GM13977 (cell line): Measurements from ENCODE around the gene SOX13.

Source experiments
- DNase-seq: peaks from one replicate; pipeline ENCODE4 v3.0.0; 2012; ENCODE audit warnings: low spot score
- CTCF ChIP-seq: IDR thresholded peaks from 2 replicates; pipeline ENCODE4 v1.5.1; 2012; ENCODE audit warnings: mild to moderate bottlenecking, control low read depth; ENCODE audit not compliant: insufficient read depth; ENCODE audit errors: extremely low read depth, missing control alignments
- in situ Hi-C: fragments of 300-500 bp; cut with MboI; formaldehyde crosslinking; loops from one replicate; pipeline ENCODE4 v1.12.0; 2022; ENCODE audit warnings: low sequenced_read_pairs, low pct_unique_long_range_greater_than_20kb, mixed read lengths, inconsistent platforms; ENCODE audit not compliant: unreplicated experiment

The SOX13 gene

DNA sequence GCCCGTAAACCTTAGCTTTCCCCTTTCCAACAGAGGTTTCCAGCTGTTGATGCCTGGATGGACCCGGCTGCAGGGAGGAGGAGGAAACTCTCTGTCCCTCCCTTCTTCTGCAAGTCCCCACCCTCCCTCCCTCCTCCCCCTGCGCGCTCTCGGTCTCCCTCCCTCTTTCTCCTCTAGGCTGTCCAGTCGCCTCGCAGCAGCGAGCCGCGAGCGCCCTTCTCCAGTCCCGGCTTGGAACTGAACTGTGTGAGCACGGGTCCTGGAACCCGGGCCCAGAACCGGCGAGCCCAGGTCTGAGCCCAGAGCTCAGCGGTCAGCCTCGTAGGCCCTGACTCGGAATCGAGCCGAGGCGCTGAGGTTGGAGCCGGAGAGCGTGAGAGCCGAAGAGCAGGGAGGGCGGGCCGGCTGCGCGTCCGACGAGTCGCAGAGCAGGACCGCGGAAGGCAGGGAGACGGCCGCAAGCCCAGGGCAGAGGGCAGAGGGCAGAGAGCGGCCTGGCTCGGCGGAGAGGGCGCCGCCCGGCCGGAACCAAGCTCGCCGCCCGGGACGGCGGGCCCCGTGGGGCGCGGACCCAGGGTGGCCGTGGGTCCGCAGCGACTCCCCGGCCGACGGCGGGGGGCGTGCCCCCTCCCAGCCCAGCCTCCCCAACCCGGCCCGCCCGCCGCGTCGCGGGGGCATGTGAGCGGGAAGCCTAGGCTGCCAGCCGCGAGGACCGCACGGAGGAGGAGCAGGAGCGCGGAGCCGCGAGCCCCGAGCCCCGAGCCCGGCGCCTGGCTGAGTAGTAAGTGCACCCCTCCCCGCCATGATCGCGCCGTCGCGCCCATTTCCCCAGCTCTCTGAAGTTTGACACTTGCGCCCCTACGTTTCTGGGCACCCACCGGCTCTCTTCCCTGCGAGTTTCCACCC lies at the start of gene SOX13:
Gene SOX13 (plus strand): TSS at position 185 of the 906 bp plus-strand sequence. CDS start 39,801 bp downstream, outside the sequence.
- in situ Hi-C loops, result no loop called here
- DNase-seq, result peak; percentile 56
- TF ChIP-seq CTCF, result no peak

GRCh38 chr1:204025917-204026707 lies 46.8 kb upstream of the SOX13 start:
- in situ Hi-C loops, result no loop called here
- no peak for DNase-seq
- TF ChIP-seq CTCF, result no peak

- no peak for TF ChIP-seq CTCF
- in situ Hi-C loops, result no loop called here
- no peak for DNase-seq
These were observed 45.5 kb upstream of the SOX13 start for GRCh38 chr1:204027446-204027845.

GRCh38 chr1:204029016-204029415 lies 43.9 kb upstream of the SOX13 start:
- no peak for TF ChIP-seq CTCF
- in situ Hi-C loops, result no loop called here
- no peak for DNase-seq

- no peak for DNase-seq
- no peak for TF ChIP-seq CTCF
These were observed 41.7 kb upstream of the SOX13 start for GRCh38 chr1:204031098-204031710.

DNA sequence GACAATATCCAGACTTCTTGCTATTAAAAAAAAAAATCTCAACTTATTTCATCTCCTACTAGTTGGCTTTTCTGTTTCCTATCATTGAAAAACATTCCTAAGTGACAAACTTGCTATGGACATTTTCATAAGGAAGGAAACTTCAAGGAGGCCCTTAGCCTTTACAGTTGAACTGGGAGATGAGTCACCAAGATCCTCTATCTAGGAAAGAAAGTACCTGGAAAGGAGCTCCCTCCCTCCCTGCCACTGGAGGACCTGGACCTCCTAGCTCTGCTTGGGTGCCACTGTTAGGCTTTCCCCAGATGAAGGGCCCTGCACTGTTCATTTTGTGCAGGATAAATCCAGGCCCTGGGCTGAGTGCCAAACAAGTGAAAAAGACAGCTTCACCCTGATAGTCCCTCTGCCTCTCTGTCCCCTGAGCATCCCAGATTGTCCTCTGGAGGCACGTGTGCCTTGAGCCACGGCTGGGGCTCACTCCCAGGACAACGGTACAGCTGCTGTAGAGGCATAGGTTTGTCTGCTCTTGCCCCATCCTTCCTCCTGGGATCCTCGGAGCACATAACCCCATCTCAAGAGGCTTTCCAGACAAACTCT lies 40.2 kb upstream of the SOX13 start:
- in situ Hi-C loops, result no loop called here
- TF ChIP-seq CTCF, result no peak
- DNase-seq, result no peak

More at GRCh38 chr1:204031098-204031710, 41.7 kb upstream of the SOX13 start:
- in situ Hi-C loops, result no loop called here
